ENCODE data around the gene PARD3. TPM values are rescaled to one million over a fixed set of nuclear protein-coding genes. Genes with fewer than 3 reads are reported as not detected.
"Not testable (repeated sequence)": the region's sequence is repeated elsewhere in the genome, so short reads cannot be mapped to it uniquely, and the experiment has no call there.

PARD3 gene
- total RNA-seq, 1 donor from 2014 or later, result 51.2 TPM

GRCh38 chr10:34649385-34649784 lies 165.7 kb downstream of the PARD3 start:
- Mint-ChIP-seq H3K9me3 (no peaks in the 10 kb centered on the region), H3K27me3 (ENCODE audit: low read depth) (no peaks in the 10 kb centered on the region), H3K36me3 (ENCODE audit: low read depth) (no peaks in the 10 kb centered on the region), H3K27ac (ENCODE audit: unreplicated experiment) (no peak overlapping the region), H3K4me3 (no peak overlapping the region), H3K4me1 (peaks cover 43% of the 10 kb centered on the region)
- no peak for TF ChIP-seq CTCF (conservative IDR thresholded peaks at IDR 0.05)
- DNase-seq (ENCODE audit: low read depth, low spot score), result no peak

- Mint-ChIP-seq H3K4me3 (no peak overlapping the region), H3K27ac (ENCODE audit: unreplicated experiment) (no peak overlapping the region), H3K36me3 (ENCODE audit: low read depth) (no peaks in the 10 kb centered on the region), H3K4me1 (peaks cover 43% of the 10 kb centered on the region), H3K27me3 (ENCODE audit: low read depth) (no peaks in the 10 kb centered on the region), H3K9me3 (no peaks in the 10 kb centered on the region)
- no peak for DNase-seq (ENCODE audit: low read depth, low spot score)
- no peak for TF ChIP-seq CTCF (conservative IDR thresholded peaks at IDR 0.05)
These were observed 166.2 kb downstream of the PARD3 start for GRCh38 chr10:34648919-34649318.

- Mint-ChIP-seq H3K27ac (ENCODE audit: unreplicated experiment) (no peak overlapping the region), H3K36me3 (ENCODE audit: low read depth) (no peaks in the 10 kb centered on the region), H3K4me3 (no peak overlapping the region), H3K27me3 (ENCODE audit: low read depth) (no peaks in the 10 kb centered on the region), H3K4me1 (peaks cover 39% of the 10 kb centered on the region), H3K9me3 (no peaks in the 10 kb centered on the region)
- TF ChIP-seq CTCF (conservative IDR thresholded peaks at IDR 0.05), result no peak
- no peak for DNase-seq (ENCODE audit: low read depth, low spot score)
These were observed 166.9 kb downstream of the PARD3 start for GRCh38 chr10:34647875-34648865.

GRCh38 chr10:34647160-34647559 lies 167.9 kb downstream of the PARD3 start:
- no peak for TF ChIP-seq CTCF (conservative IDR thresholded peaks at IDR 0.05)
- no peaks in the 10 kb centered on the region for H3K27me3 Mint-ChIP-seq (ENCODE audit: low read depth)
- H3K27ac Mint-ChIP-seq (ENCODE audit: unreplicated experiment), result no peak overlapping the region
- no peak overlapping the region for H3K4me3 Mint-ChIP-seq
- H3K36me3 Mint-ChIP-seq (ENCODE audit: low read depth), result no peaks in the 10 kb centered on the region
- H3K9me3 Mint-ChIP-seq, result no peaks in the 10 kb centered on the region
- H3K4me1 Mint-ChIP-seq, result peaks cover 38% of the 10 kb centered on the region
- no peak for DNase-seq (ENCODE audit: low read depth, low spot score)

GRCh38 chr10:34646331-34646730 lies 168.8 kb downstream of the PARD3 start:
- TF ChIP-seq CTCF (conservative IDR thresholded peaks at IDR 0.05), result no peak
- Mint-ChIP-seq H3K4me3 (no peak overlapping the region), H3K27me3 (ENCODE audit: low read depth) (no peaks in the 10 kb centered on the region), H3K27ac (ENCODE audit: unreplicated experiment) (no peak overlapping the region), H3K9me3 (no peaks in the 10 kb centered on the region), H3K4me1 (peaks cover 31% of the 10 kb centered on the region), H3K36me3 (ENCODE audit: low read depth) (no peaks in the 10 kb centered on the region)
- no peak for DNase-seq (ENCODE audit: low read depth, low spot score)

GRCh38 chr10:34644815-34645214 lies 170.3 kb downstream of the PARD3 start:
- not testable (repeated sequence) for H3K9me3 Mint-ChIP-seq; H3K27me3 Mint-ChIP-seq (ENCODE audit: low read depth); H3K27ac Mint-ChIP-seq (ENCODE audit: unreplicated experiment); H3K36me3 Mint-ChIP-seq (ENCODE audit: low read depth); H3K4me3 Mint-ChIP-seq; DNase-seq (ENCODE audit: low read depth, low spot score)
- peaks cover 22% of the 10 kb centered on the region for H3K4me1 Mint-ChIP-seq

Data from neural crest cell (in vitro differentiated cells).